Hepatocyte (in vitro differentiated cells): Measurements from ENCODE around the gene ALK. TPM values are rescaled to one million over a fixed set of nuclear protein-coding genes. Genes with fewer than 3 reads are reported as not detected.

Experiments used
- DNase-seq: peaks from one replicate; pipeline ENCODE4 v3.0.0-alpha.2; 2016; ENCODE audit warnings: low spot score
- H2AFZ ChIP-seq: fragments of 200-600 bp; sonication (generic); 2 replicates; pipeline ENCODE4 v1.6.0; 2016; ENCODE audit warnings: antibody characterized with exemption, mild to moderate bottlenecking
- H3K27ac ChIP-seq: fragments of 200-600 bp; sonication (generic); 2 replicates; pipeline ENCODE4 v1.5.1; 2016; ENCODE audit warnings: mild to moderate bottlenecking
- H3K27me3 ChIP-seq: fragments of 200-600 bp; sonication (generic); 2 replicates; pipeline ENCODE4 v1.6.1; 2016
- H3K36me3 ChIP-seq: fragments of 200-600 bp; sonication (generic); replicated peaks from 2 replicates; pipeline ENCODE4 v1.5.1; 2016; ENCODE audit warnings: low read depth; ENCODE audit not compliant: insufficient read depth
- H3K4me1 ChIP-seq: fragments of 200-600 bp; sonication (generic); 2 replicates; pipeline ENCODE4 v1.5.1; 2016; ENCODE audit warnings: mild to moderate bottlenecking, moderate library complexity; ENCODE audit not compliant: insufficient read depth
- H3K4me2 ChIP-seq: fragments of 200-600 bp; sonication (generic); 2 replicates; pipeline ENCODE4 v1.6.0; 2016
- H3K4me3 ChIP-seq: fragments of 200-600 bp; sonication (generic); 2 replicates; pipeline ENCODE4 v1.5.1; 2016; ENCODE audit warnings: mild to moderate bottlenecking
- H3K79me2 ChIP-seq: fragments of 200-600 bp; sonication (generic); 2 replicates; pipeline ENCODE4 v1.6.0; 2017; ENCODE audit warnings: mild to moderate bottlenecking
- H3K9me2 ChIP-seq: fragments of 200-600 bp; sonication (generic); replicated peaks from 2 replicates; pipeline ENCODE4 v1.6.0; 2017; ENCODE audit warnings: mild to moderate bottlenecking; ENCODE audit not compliant: insufficient read depth
- H3K9me3 ChIP-seq: fragments of 200-600 bp; sonication (generic); 2 replicates; pipeline ENCODE4 v1.5.1; 2016; ENCODE audit warnings: low read depth, mild to moderate bottlenecking
- H4K20me1 ChIP-seq: fragments of 200-600 bp; sonication (generic); 2 replicates; pipeline ENCODE4 v1.6.0; 2016; ENCODE audit warnings: mild to moderate bottlenecking; ENCODE audit not compliant: insufficient read depth, poor library complexity, severe bottlenecking
- EZH2 ChIP-seq: fragments of 200-600 bp; sonication (generic); IDR thresholded peaks from 2 replicates; pipeline ENCODE4 v1.6.1; 2016; ENCODE audit warnings: antibody characterized with exemption, mild to moderate bottlenecking, borderline replicate concordance
- EZH2phosphoT487 ChIP-seq: fragments of 200-600 bp; sonication (generic); IDR thresholded peaks from one replicate; pipeline ENCODE4 v1.6.1; 2018; ENCODE audit warnings: antibody characterized with exemption, mild to moderate bottlenecking, low read depth, moderate library complexity; ENCODE audit not compliant: unreplicated experiment, severe bottlenecking
- WGBS: methylation state at CpG from one replicate; pipeline ENCODE4 v1.1.6; 2016; ENCODE audit warnings: low lambda C conversion rate; ENCODE audit errors: missing lambda C conversion rate; 5-methylcytosine and 5-hydroxymethylcytosine counted together
- polyA plus RNA-seq: library from polyadenylated mRNA; unstranded; fragments of >200 nt; fragmentation: Nextera tagmentation; extraction: Ambion mirVana; gene quantifications from 2 replicates; pipeline ENCODE4 v1.2.1, GENCODE V29; 2016
- total RNA-seq: library from RNA; depleted of rRNA; stranded (reverse); fragments of >200 nt; gene quantifications from 2 replicates; pipeline ENCODE4 v1.2.3, GENCODE V29; 2014
- TF ChIP-seq, protein P1 (sequence below): fragments of 200-600 bp; sonication (generic); IDR thresholded peaks from 2 replicates; pipeline ENCODE4 v1.5.1; 2016; ENCODE audit warnings: antibody characterized with exemption, mild to moderate bottlenecking; ENCODE audit not compliant: poor library complexity

Gene ALK
- total and polyA plus RNA-seq, 2 experiments from 2014 or later, result 0.16 to 0.27 TPM

DNA sequence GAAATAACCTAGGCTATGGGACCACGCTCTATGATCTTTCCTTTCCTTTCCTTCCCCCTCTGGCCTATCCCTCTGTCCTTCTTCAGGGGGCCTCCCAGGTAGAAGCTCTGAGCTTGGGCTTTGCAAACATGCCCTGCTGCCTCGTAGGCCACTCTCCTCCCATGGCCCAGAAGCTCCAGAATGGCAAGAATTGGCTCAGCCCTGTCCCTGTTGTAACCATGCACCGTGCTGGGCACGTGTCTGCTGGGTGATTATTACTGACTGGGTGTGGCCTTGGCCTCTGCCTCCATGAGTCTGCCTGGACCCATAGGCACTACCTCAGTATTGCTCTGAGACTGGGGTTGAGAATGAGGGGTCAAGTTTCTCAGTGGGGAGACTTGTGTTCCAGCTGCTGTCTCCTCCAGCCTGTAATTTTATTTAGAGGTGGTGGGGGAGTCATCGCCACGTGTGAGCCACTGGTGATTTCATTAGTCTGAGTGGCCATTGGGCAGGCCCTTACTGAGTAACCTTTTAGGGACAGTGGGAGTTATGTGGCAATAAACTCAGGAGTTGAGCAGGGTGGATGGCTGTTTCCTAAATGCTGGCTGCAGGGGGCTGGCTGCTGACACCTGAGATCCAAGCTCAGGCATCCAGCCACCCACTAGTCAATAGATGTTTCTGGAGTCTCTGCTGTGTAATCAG, 648.2 kb downstream of the ALK start:
- no peaks in the 10 kb centered on the region for H3K36me3 ChIP-seq
- H3K4me3 ChIP-seq, result no peak overlapping the region
- H3K9me3 ChIP-seq, result no peaks in the 10 kb centered on the region
- TF ChIP-seq EZH2phosphoT487 (no peak), EZH2 (no peak)
- TF ChIP-seq, protein P1, sequence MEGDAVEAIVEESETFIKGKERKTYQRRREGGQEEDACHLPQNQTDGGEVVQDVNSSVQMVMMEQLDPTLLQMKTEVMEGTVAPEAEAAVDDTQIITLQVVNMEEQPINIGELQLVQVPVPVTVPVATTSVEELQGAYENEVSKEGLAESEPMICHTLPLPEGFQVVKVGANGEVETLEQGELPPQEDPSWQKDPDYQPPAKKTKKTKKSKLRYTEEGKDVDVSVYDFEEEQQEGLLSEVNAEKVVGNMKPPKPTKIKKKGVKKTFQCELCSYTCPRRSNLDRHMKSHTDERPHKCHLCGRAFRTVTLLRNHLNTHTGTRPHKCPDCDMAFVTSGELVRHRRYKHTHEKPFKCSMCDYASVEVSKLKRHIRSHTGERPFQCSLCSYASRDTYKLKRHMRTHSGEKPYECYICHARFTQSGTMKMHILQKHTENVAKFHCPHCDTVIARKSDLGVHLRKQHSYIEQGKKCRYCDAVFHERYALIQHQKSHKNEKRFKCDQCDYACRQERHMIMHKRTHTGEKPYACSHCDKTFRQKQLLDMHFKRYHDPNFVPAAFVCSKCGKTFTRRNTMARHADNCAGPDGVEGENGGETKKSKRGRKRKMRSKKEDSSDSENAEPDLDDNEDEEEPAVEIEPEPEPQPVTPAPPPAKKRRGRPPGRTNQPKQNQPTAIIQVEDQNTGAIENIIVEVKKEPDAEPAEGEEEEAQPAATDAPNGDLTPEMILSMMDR, result no peak
- peaks cover 20% of the 10 kb centered on the region for H3K4me1 ChIP-seq
- H3K4me2 ChIP-seq, result peak overlapping the region; percentile 2
- WGBS, result 83% methylated on average over 6 of the region's 6 CpGs
- H4K20me1 ChIP-seq, result no peaks in the 10 kb centered on the region
- no peak overlapping the region for H2AFZ ChIP-seq
- H3K27ac ChIP-seq, result peak overlapping the region; percentile 21
- no peaks in the 10 kb centered on the region for H3K79me2 ChIP-seq
- H3K27me3 ChIP-seq, result no peaks in the 10 kb centered on the region
- no peaks in the 10 kb centered on the region for H3K9me2 ChIP-seq
- no peak for DNase-seq

DNA sequence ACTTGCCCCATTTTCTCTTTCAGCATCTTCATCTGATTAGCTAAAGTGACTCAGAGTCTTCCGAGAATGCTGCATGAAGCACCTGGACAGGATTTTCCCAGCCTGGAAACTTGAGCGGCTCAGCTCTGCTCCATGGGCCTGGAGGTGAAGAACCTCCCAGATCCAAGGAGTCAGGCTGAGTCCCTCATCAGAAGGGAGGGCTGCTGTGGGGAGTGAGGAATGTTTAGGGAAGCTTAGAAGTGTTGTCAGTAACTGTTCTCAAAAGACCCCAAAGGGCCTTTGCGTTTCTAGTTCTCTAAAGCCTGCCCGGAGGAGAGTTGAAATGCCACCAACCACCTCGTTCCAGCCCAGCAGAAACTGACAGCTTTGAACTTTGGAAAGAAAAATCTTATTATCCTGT, 649.1 kb downstream of the ALK start:
- peaks cover 20% of the 10 kb centered on the region for H3K4me1 ChIP-seq
- H4K20me1 ChIP-seq, result no peaks in the 10 kb centered on the region
- H3K79me2 ChIP-seq, result no peaks in the 10 kb centered on the region
- 54% methylated on average over 5 of the region's 5 CpGs for WGBS
- H3K27me3 ChIP-seq, result no peaks in the 10 kb centered on the region
- H3K36me3 ChIP-seq, result no peaks in the 10 kb centered on the region
- DNase-seq, result no peak
- H3K9me2 ChIP-seq, result no peaks in the 10 kb centered on the region
- no peak for TF ChIP-seq EZH2
- TF ChIP-seq, protein P1, result no peak
- no peak for TF ChIP-seq EZH2phosphoT487
- no peaks in the 10 kb centered on the region for H3K9me3 ChIP-seq
- peak overlapping the region; percentile 21 for H3K27ac ChIP-seq
- peak overlapping the region; percentile 2 for H3K4me2 ChIP-seq
- H3K4me3 ChIP-seq, result no peak overlapping the region
- no peak overlapping the region for H2AFZ ChIP-seq

DNA sequence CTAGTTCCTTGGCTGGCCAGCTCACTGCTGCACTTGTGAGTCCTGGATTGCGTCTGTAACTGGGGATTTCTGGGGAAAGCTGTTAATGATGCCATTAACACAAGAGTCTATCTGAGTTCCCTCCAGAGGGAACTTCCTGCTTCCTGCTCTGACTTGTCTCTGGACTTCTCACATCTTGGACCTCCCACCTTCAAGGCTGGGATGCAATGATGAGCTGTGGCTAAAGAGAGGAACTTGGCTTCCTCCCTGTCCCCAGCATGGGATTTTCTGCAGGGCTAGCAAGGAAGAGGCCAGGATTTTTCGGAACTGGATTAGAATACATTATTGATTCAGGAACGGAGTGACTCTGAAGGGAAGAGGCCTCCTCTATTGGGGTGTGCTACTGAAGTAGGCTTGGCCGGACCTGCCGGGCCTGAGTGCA, 650.7 kb downstream of the ALK start:
- H3K4me2 ChIP-seq, result no peak overlapping the region
- 91% methylated on average over 5 of the region's 5 CpGs for WGBS
- no peak for TF ChIP-seq EZH2phosphoT487
- TF ChIP-seq, protein P1, result no peak
- no peak for TF ChIP-seq EZH2
- H3K79me2 ChIP-seq, result no peaks in the 10 kb centered on the region
- H3K36me3 ChIP-seq, result no peaks in the 10 kb centered on the region
- DNase-seq, result no peak
- H3K9me2 ChIP-seq, result no peaks in the 10 kb centered on the region
- no peaks in the 10 kb centered on the region for H4K20me1 ChIP-seq
- no peaks in the 10 kb centered on the region for H3K9me3 ChIP-seq
- no peak overlapping the region for H2AFZ ChIP-seq
- H3K4me1 ChIP-seq, result peaks cover 20% of the 10 kb centered on the region
- H3K27me3 ChIP-seq, result no peaks in the 10 kb centered on the region
- H3K27ac ChIP-seq, result no peak overlapping the region
- no peak overlapping the region for H3K4me3 ChIP-seq

DNA sequence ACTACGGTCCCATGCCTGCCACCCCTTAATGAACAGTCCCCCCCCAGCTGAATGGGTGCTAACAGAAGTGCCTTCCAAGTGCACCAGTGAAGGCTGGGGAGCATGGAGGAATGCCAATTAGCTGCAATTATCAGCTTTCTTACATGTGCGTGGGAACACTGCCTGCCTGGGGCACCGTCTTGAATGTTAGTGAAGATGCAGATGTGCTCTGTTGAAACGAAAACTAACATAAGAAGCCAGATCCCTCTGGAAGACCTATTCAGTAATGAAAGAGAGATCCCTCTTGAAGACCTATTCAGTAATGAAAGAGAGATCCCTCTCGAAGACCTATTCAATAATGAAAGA, 651.6 kb downstream of the ALK start:
- Histone ChIP-seq H3K79me2 (no peaks in the 10 kb centered on the region), H3K9me3 (no peaks in the 10 kb centered on the region), H3K4me1 (peaks cover 20% of the 10 kb centered on the region), H3K27me3 (no peaks in the 10 kb centered on the region), H3K4me2 (no peak overlapping the region), H2AFZ (no peak overlapping the region), H3K9me2 (no peaks in the 10 kb centered on the region), H3K27ac (no peak overlapping the region), H4K20me1 (no peaks in the 10 kb centered on the region), H3K4me3 (no peak overlapping the region), H3K36me3 (no peaks in the 10 kb centered on the region)
- WGBS, result 72% methylated on average over 5 of the region's 5 CpGs
- no peak for DNase-seq
- TF ChIP-seq, protein P1, result no peak
- no peak for TF ChIP-seq EZH2
- TF ChIP-seq EZH2phosphoT487, result no peak
